Retina (tissue), 1 donor: ENCODE results near the gene LRG1.
"Not testable (repeated sequence)": the region's sequence is repeated elsewhere in the genome, so short reads cannot be mapped to it uniquely, and the experiment has no call there.

Experiments
- DNase-seq: peaks from one replicate; pipeline ENCODE4 v3.0.0-alpha.2; 2016

LRG1 gene

DNA sequence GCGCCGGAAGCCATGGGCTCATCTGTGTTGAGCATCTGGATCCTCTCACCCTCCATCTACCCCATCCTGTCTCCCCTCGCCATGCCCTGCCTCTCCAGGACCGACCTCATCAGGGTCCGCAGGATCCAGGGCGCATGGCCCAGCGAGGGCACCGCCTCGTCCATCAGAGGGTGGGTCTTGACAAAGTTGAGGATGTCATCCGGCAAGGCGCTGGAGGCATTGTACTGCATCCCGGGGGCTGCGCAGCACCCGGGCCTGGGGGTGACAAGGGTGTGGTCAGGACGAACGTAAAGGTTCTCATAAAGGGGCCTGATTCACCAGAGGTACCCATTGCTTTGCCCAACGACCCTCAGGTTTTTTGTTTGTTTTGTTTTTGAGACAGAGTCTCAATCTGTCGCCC is 10.2 kb upstream of the LRG1 start:
- DNase-seq, result no peak

DNA sequence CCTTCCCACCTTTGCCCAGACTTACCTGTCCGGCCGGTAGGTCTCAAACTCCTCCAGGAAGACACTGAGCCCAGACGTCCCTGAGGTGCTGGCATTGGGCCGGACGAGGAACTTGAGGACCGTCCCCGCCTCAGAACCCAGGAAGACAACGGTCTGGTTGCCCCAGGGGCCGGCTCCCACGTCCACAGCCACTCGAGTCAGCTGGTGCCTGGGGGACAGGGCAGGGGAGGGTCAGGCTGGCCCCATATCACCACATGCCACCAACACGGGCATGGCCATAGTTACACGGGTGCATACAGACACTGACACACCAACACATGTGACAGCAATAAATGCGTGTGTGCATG is 8.4 kb upstream of the LRG1 start:
- no peak for DNase-seq

DNA sequence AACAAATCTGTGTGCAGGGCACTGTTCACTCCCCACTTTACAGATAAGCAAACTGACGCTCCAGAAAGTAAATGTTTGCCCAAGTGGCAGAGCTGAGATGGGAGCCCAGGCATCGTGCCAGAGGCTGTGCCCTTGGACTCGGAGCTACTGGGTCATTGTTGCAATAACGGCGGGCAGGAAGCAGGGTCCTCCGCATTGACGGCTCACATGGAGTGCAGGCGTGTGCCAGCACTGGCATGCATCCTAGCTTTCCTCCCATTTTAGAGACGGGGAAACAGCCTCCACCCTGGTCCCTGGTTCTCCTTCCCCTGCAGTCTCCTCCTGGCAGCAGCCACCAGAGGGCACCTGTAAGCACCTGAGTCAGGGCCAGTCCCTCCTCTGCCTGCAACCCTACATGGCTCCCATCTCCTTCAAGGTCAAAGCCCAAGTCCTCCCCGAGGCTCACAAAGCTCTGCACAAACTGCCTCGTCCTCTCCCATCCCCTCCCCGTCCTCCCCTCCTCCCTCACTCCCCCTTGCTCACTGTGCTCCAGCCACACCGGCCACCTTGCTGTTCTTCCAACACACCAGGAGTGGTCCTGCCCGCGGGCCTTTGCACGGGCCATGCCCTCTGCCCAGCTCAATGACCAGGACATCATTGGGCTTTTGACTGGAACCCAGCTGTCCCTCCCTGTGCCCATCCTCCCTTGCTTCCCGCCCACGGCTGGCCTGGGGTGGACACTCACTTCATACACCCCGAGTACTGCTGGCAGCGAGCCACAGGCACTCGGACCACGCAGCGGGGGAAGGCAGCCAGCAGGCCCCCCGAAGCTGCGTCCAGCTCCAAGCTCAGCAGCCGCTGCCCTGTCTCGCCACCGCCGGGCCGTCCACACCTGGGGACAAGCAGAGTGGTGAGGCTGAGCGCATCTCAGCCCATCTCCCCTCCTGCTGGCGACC is 7.7 kb upstream of the LRG1 start:
- no peak for DNase-seq

DNA sequence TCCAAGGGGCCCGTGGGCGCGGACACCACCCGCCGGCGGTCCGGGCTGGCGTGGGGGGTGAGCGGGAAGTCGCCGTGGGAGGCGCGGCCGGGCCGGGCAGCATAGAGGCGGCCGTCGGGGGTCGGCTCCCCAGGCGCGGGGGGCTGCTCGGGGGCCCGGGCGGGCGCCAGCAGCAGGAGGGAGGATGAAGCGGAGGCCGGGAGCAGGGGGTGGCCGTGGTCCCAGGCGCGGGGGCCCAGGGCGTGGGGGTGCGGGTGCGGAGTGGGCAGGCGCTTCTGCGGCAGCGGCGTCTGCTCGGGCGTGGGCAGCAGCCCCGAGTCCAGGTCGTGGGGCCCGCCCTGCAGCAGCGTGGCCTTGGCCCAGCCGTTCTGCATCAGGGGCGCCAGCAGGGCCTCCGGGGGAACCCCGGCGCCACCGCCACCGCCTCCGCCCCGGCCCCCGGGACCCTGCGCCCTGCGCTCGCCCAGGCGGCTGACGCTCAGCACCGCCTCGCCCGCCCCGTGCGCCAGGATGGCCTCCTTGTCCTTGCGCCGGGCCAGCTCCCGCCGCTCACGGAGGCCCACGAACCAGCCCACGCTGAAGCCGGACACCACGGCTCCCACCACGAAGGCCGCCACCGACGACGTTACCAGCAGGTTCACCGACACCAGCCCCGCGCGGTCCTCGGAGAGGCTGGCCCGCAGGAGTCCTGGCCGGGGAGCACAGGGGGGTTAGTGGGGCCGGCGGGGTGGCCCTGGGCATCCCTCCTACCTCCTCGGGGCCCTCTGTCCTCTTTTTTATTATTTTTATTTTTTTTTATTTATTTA is 4.2 kb upstream of the LRG1 start:
- DNase-seq, result no peak

GRCh38 chr19:4542896-4543841 is 3.3 kb upstream of the LRG1 start:
- DNase-seq, result no peak

GRCh38 chr19:4541806-4542145 is 1.9 kb upstream of the LRG1 start:
- not testable (repeated sequence) for DNase-seq

DNA sequence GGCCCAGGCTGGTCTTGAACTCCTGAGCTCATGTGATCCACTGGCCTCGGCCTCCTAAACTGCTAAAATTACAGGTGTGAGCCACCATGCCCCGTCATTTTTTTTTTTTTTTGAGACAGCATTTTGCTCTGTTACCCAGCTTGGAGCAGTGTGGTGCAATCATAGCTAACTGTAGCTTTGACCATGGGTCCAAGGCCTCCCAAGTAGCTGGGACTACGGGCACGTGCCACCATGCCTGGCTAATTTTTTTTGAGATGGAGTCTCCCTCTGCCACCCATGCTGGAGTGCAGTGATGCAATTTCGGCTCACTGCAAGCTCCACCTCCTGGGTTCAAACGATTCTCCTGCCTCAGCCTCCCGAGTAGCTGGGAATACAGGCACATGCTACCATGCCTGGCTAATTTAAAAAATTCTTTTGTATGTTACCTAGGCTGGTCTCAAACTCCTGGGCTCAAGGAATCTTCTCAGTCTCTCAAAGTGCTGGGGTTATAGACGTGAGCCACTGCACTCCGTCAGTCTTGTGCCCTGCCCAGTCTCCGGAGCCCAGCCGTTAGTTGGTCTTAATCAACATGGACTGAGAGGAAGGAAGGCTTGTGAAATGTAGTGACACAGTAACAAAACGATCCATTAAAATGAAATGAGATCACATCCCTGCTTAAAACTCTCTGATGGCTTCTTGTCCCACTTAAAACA is 1.4 kb upstream of the LRG1 start:
- DNase-seq, result no peak

- DNase-seq, result no peak
These were observed 605 bp downstream of the LRG1 start for GRCh38 chr19:4539169-4539692.

DNA sequence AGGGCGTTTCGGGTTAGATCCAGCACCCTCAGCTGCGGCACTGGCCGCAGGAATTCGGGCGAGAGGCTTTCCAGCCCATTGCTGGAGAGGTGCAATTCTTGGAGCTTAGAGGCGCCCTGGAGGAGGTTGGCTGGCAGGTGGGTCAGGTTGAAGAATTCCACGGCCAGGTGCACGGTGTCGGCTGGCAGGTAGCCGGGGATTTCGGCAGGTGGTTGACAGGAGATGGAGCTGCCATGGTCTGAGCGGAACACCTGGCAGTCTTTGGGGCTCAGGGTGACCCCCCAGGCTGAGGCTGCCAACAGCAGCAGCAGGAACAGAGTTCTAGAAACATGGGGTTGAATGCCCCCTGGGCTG is 1.3 kb downstream of the LRG1 start:
- no peak for DNase-seq

DNA sequence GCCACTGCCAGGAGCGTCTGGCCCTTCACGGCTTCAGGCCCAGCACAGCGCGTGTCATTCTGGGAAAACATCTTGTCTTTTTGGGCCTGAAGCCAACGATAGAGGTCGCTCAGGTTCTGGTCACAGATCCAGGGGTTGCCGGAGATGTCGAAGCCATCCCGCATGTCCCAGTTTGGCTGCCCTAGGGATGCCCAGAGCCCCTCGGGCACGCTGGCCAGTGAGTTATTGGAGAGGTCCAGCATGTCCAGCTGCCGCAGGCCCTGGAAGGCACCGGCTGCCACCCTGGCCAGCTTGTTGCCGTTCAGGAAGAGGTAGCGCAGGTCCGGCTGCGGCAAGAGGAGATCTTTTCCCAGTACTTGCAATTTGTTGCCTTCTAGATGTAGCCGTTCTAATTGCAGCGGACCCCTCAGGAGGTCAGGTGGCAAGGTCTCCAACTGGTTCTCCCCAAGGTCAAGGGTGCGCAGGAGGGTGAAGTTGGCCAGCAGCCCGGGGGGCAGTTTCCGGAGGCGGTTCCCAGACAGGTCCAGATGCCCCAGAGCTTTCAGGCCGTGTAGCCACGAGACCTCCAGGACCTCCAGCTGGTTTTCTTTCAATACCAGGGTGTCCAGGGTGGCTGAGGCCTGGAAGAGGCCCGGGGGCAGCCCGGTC is 1.8 kb downstream of the LRG1 start:
- DNase-seq, result no peak

- no peak for DNase-seq
These were observed 3.0 kb downstream of the LRG1 start for GRCh38 chr19:4536798-4537197.

GRCh38 chr19:4534836-4535658 is 4.8 kb downstream of the LRG1 start, which contains the start of gene PLIN5:
Gene PLIN5, minus strand, starts transcription at chr19:4535224. Its CDS starts 1,150 bp downstream, at chr19:4534074.
- DNase-seq, result peak; percentile 88

- no peak for DNase-seq
These were observed 5.9 kb downstream of the LRG1 start for GRCh38 chr19:4533835-4534424.

DNA sequence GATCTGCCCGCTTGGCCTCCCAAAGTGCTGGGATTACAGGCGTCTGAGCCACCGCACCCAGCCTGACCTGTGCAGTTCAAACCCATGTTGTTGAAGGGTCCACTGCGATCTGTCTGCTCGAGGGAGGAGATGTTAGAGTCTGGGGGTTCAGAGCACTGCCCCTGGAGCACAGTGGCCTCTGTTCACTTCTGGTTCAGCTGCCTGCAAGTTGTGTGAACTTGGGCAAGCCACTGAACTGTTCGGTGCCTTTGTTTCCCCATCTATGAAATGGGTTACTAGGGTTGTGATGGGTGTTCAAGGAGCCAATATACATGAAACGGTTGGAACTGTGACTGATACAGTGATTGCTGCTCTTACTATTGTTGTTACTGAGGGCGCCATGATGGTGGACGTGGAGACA is 6.5 kb downstream of the LRG1 start:
- DNase-seq, result no peak

- DNase-seq, result no peak
These were observed 8.2 kb downstream of the LRG1 start for GRCh38 chr19:4531562-4532165.

DNA sequence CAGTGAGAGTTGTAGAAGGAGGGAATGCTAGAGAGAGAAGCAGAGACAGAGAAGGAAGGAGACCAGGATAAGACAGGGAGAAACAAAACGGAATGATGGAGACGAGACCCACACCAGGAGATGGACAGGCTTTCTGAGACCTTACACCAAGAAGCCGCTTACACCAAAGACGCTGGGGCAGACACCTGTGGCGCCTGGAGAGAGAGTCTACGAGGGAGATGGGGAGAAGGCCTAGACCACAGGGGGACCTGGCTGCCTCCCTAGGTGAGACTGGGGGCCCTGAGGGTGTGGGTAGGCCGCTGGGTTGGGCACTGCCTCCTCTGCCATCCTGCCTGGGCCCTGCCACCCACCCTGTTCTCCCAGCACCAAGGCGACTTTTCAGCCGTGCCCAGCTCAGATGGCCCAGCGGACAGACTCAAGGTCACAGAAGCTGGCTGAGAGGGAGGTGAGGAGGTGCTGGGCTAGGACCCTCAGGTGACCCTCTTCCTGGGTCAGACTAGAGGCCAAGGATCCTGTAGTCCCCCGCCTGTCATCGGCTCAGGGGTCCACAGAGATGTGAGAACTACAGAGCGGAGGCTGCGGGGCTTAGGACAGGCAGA is 9.8 kb downstream of the LRG1 start:
- no peak for DNase-seq

GRCh38 chr19:4528843-4529242 is 11.0 kb downstream of the LRG1 start:
- no peak for DNase-seq

DNA sequence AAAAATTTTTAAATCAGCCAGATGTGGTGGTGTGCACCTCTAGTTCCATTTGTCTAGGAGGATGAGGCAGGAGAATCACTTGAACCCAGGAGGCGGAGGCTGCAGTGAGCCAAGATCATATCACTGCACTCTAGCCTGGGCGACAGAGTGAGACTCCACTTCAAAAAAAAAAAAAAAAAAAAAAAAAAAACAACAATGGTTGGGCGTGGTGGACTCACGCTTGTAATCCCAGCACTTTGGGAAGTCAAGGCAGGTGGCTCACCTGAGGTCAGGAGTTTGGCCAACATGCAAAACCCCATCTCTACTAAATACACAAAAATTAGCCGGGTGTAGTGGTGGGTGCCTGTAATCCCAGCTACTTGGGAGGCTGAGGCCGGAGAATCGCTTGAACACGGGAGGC is 12.5 kb downstream of the LRG1 start:
- not testable (repeated sequence) for DNase-seq

DNA sequence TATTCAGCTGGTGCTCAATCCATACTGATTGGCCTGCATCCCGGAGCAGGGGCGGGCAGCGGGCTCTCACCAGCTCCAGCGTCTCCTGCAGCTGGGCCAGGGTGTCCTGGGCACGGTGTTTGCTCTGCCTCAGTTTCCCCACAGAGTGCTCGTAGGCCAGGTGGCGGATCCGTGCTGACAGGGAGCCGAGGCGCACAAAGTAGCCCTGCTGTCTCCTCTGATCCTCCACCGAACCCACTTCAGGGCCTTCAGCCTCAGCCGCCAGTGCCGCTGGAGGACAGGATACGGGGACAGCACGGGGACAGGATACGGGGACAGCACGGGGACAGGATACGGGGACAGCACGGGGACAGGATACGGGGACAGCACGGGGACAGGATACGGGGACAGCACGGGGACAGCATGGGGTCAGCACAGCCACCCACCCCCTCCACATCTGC is 14.3 kb downstream of the LRG1 start:
- DNase-seq, result no peak
